Activated naive CD8-positive, alpha-beta T cell treated with anti-CD3 and anti-CD28 coated beads, Interleukin-2, amount 10 ng/mL, durations not matched to agents 7 days and 5 days (primary cell): ENCODE results near the gene TMEM209. TPM values are rescaled to one million over a fixed set of nuclear protein-coding genes. Genes with fewer than 3 reads are reported as not detected.
"Not testable (repeated sequence)": the region's sequence is repeated elsewhere in the genome, so short reads cannot be mapped to it uniquely, and the experiment has no call there.

Experiments used
- ATAC-seq: fragments of 150-1000 bp; cut with Tn5 transposase; one replicate; pipeline ENCODE4 v1.10.0; 2021; ENCODE audit warnings: low read depth, moderate library complexity
- POLR2A ChIA-PET: fragments of 350-600 bp; sonication (Branson Sonifier 250); formaldehyde crosslinking; loops from one replicate; lab custom pipeline; 2021; ENCODE audit warnings: antibody characterized with exemption; lab: Charles Lee
- DNase-seq: peaks from one replicate; pipeline ENCODE4 v3.0.0; 2021
- H3K27ac Mint-ChIP-seq: one replicate; pipeline ENCODE4 v1.8.0; 2022; ENCODE audit warnings: mild to moderate bottlenecking, mixed read lengths
- H3K27me3 Mint-ChIP-seq: one replicate; pipeline ENCODE4 v1.8.0; 2022; ENCODE audit warnings: mild to moderate bottlenecking, moderate library complexity, mixed read lengths
- H3K36me3 Mint-ChIP-seq: one replicate; pipeline ENCODE4 v1.8.0; 2021; ENCODE audit warnings: mild to moderate bottlenecking, mixed read lengths
- H3K4me1 Mint-ChIP-seq: one replicate; pipeline ENCODE4 v1.8.0; 2021; ENCODE audit warnings: mixed read lengths
- H3K4me3 Mint-ChIP-seq: one replicate; pipeline ENCODE4 v1.8.0; 2022; ENCODE audit warnings: mild to moderate bottlenecking, moderate library complexity, mixed read lengths
- H3K9me3 Mint-ChIP-seq: one replicate; pipeline ENCODE4 v1.8.0; 2021; ENCODE audit warnings: mixed read lengths
- total RNA-seq, 2 experiments: library from RNA; stranded (reverse); gene quantifications; one replicate each; pipeline ENCODE4 v1.2.3, GENCODE V29; 2021

TMEM209 gene
- total RNA-seq, 2 experiments from 2014 or later: 39.5 to 43.9 TPM

GRCh38 chr7:130133029-130133782 is 72.0 kb downstream of the TMEM209 start:
- no peak overlapping the region for H3K27ac Mint-ChIP-seq
- H3K4me3 Mint-ChIP-seq: no peak overlapping the region
- DNase-seq (no peak), ATAC-seq (no peak)
- H3K9me3 Mint-ChIP-seq: no peaks in the 10 kb centered on the region
- no peaks in the 10 kb centered on the region for H3K27me3 Mint-ChIP-seq
- H3K36me3 Mint-ChIP-seq: peaks cover 36% of the 10 kb centered on the region
- H3K4me1 Mint-ChIP-seq: peaks cover 8% of the 10 kb centered on the region
- POLR2A ChIA-PET: no interaction called here

GRCh38 chr7:130131964-130132875 is 73.0 kb downstream of the TMEM209 start:
- Mint-ChIP-seq H3K27ac (no peak overlapping the region), H3K9me3 (no peaks in the 10 kb centered on the region), H3K27me3 (no peaks in the 10 kb centered on the region), H3K4me1 (peaks cover 8% of the 10 kb centered on the region), H3K4me3 (no peak overlapping the region), H3K36me3 (peaks cover 30% of the 10 kb centered on the region)
- DNase-seq: no peak
- no peak for ATAC-seq
- POLR2A ChIA-PET: no interaction called here

GRCh38 chr7:130131191-130131834 is 73.9 kb downstream of the TMEM209 start:
- H3K27ac Mint-ChIP-seq: no peak overlapping the region
- DNase-seq (no peak), ATAC-seq (no peak)
- H3K4me3 Mint-ChIP-seq: no peak overlapping the region
- no peaks in the 10 kb centered on the region for H3K27me3 Mint-ChIP-seq
- POLR2A ChIA-PET: no interaction called here
- no peaks in the 10 kb centered on the region for H3K9me3 Mint-ChIP-seq
- H3K36me3 Mint-ChIP-seq: peaks cover 35% of the 10 kb centered on the region
- H3K4me1 Mint-ChIP-seq: peaks cover 5% of the 10 kb centered on the region

- H3K27me3 Mint-ChIP-seq: no peaks in the 10 kb centered on the region
- H3K27ac Mint-ChIP-seq: no peak overlapping the region
- peaks cover 25% of the 10 kb centered on the region for H3K36me3 Mint-ChIP-seq
- H3K4me1 Mint-ChIP-seq: peaks cover 1% of the 10 kb centered on the region
- DNase-seq: no peak
- H3K4me3 Mint-ChIP-seq: no peak overlapping the region
- ATAC-seq: no peak
- POLR2A ChIA-PET: no interaction called here
- no peaks in the 10 kb centered on the region for H3K9me3 Mint-ChIP-seq
Observed at GRCh38 chr7:130129011-130129411, 76.2 kb downstream of the TMEM209 start.

GRCh38 chr7:130127821-130128317 is 77.3 kb downstream of the TMEM209 start:
- peaks cover 27% of the 10 kb centered on the region for H3K36me3 Mint-ChIP-seq

GRCh38 chr7:130127404-130127803 is 77.8 kb downstream of the TMEM209 start:
- Mint-ChIP-seq H3K9me3 (no peaks in the 10 kb centered on the region), H3K27ac (no peak overlapping the region), H3K36me3 (peaks cover 32% of the 10 kb centered on the region), H3K4me1 (peaks cover 1% of the 10 kb centered on the region), H3K27me3 (no peaks in the 10 kb centered on the region), H3K4me3 (no peak overlapping the region)
- DNase-seq (no peak), ATAC-seq (no peak)
- POLR2A ChIA-PET: no interaction called here

More at GRCh38 chr7:130127821-130128317, 77.3 kb downstream of the TMEM209 start:
- no peak overlapping the region for H3K27ac Mint-ChIP-seq
- no peak for ATAC-seq
- peaks cover 1% of the 10 kb centered on the region for H3K4me1 Mint-ChIP-seq
- no peak for DNase-seq
- H3K9me3 Mint-ChIP-seq: no peaks in the 10 kb centered on the region
- H3K27me3 Mint-ChIP-seq: no peaks in the 10 kb centered on the region
- POLR2A ChIA-PET: no interaction called here
- H3K4me3 Mint-ChIP-seq: no peak overlapping the region

GRCh38 chr7:130126840-130127239 is 78.4 kb downstream of the TMEM209 start:
- H3K4me3 Mint-ChIP-seq, H3K9me3 Mint-ChIP-seq, H3K27me3 Mint-ChIP-seq, H3K4me1 Mint-ChIP-seq, H3K27ac Mint-ChIP-seq, ATAC-seq, DNase-seq, POLR2A ChIA-PET: not testable (repeated sequence)
- H3K36me3 Mint-ChIP-seq: peaks cover 37% of the 10 kb centered on the region

GRCh38 chr7:130124711-130125110 is 80.5 kb downstream of the TMEM209 start:
- H3K27me3 Mint-ChIP-seq: no peaks in the 10 kb centered on the region
- no peaks in the 10 kb centered on the region for H3K9me3 Mint-ChIP-seq
- no peak overlapping the region for H3K27ac Mint-ChIP-seq
- peaks cover 7% of the 10 kb centered on the region for H3K4me1 Mint-ChIP-seq
- peaks cover 33% of the 10 kb centered on the region for H3K36me3 Mint-ChIP-seq
- DNase-seq: no peak
- H3K4me3 Mint-ChIP-seq: no peak overlapping the region
- ATAC-seq: no peak
- POLR2A ChIA-PET: no interaction called here

GRCh38 chr7:130123501-130123900 is 81.7 kb downstream of the TMEM209 start:
- Mint-ChIP-seq H3K9me3 (no peaks in the 10 kb centered on the region), H3K27me3 (no peaks in the 10 kb centered on the region), H3K27ac (no peak overlapping the region), H3K4me3 (no peak overlapping the region), H3K36me3 (peaks cover 28% of the 10 kb centered on the region), H3K4me1 (peaks cover 7% of the 10 kb centered on the region)
- ATAC-seq (no peak), DNase-seq (no peak)
- POLR2A ChIA-PET: no interaction called here

- H3K27me3 Mint-ChIP-seq: no peaks in the 10 kb centered on the region
- DNase-seq (no peak), ATAC-seq (no peak)
- H3K4me3 Mint-ChIP-seq: no peak overlapping the region
- no peaks in the 10 kb centered on the region for H3K9me3 Mint-ChIP-seq
- H3K4me1 Mint-ChIP-seq: peaks cover 7% of the 10 kb centered on the region
- H3K27ac Mint-ChIP-seq: no peak overlapping the region
- peaks cover 23% of the 10 kb centered on the region for H3K36me3 Mint-ChIP-seq
- POLR2A ChIA-PET: no interaction called here
Observed at GRCh38 chr7:130118801-130119200, 86.4 kb downstream of the TMEM209 start.

- H3K36me3 Mint-ChIP-seq: peaks cover 23% of the 10 kb centered on the region
- H3K27ac Mint-ChIP-seq: no peak overlapping the region
- POLR2A ChIA-PET: interaction anchor here (0.6 kb wide), 1 partner anchor 89 kb away, joined by 4 read pairs; no protein-coding TSS in a partner anchor
Observed at GRCh38 chr7:130118294-130118693, 86.9 kb downstream of the TMEM209 start.

GRCh38 chr7:130114776-130115175 is 90.4 kb downstream of the TMEM209 start:
- no peak overlapping the region for H3K27ac Mint-ChIP-seq
- DNase-seq (no peak), ATAC-seq (no peak)
- no peaks in the 10 kb centered on the region for H3K9me3 Mint-ChIP-seq
- peaks cover 7% of the 10 kb centered on the region for H3K36me3 Mint-ChIP-seq
- no peaks in the 10 kb centered on the region for H3K4me1 Mint-ChIP-seq
- H3K4me3 Mint-ChIP-seq: no peak overlapping the region
- H3K27me3 Mint-ChIP-seq: no peaks in the 10 kb centered on the region
- POLR2A ChIA-PET: interaction anchor here (0.6 kb wide), 1 partner anchor 29 kb away, joined by 5 read pairs; no protein-coding TSS in a partner anchor

More at GRCh38 chr7:130118294-130118693, 86.9 kb downstream of the TMEM209 start:
- no peaks in the 10 kb centered on the region for H3K9me3 Mint-ChIP-seq
- H3K27me3 Mint-ChIP-seq: no peaks in the 10 kb centered on the region
- ATAC-seq (no peak), DNase-seq (no peak)
- peaks cover 7% of the 10 kb centered on the region for H3K4me1 Mint-ChIP-seq
- H3K4me3 Mint-ChIP-seq: no peak overlapping the region
